HL-60 (cell line): ENCODE data around the gene ZNG1B.
"Not testable (repeated sequence)": the region's sequence is repeated elsewhere in the genome, so short reads cannot be mapped to it uniquely, and the experiment has no call there.

Experiments used
- DNase-seq, 2 experiments: peaks; one replicate each; pipeline ENCODE4 v3.0.0-alpha.2; 2010 to 2020; ENCODE audit warnings: low read depth in 1 of 2, low spot score in 1 of 2
- H3K27ac ChIP-seq: fragments of 250-450 bp; sonication (Bioruptor Pico); replicated peaks from 2 replicates; pipeline ENCODE4 v1.5.1; 2020; ENCODE audit warnings: mild to moderate bottlenecking, moderate library complexity
- H3K27me3 ChIP-seq: fragments of 250-450 bp; sonication (Bioruptor Pico); 2 replicates; pipeline ENCODE4 v1.5.1; 2021; ENCODE audit warnings: mild to moderate bottlenecking, moderate library complexity; ENCODE audit not compliant: insufficient read depth, poor library complexity, severe bottlenecking
- H3K4me3 ChIP-seq: replicated peaks from 2 replicates; pipeline ENCODE4 v1.5.1; 2011; ENCODE audit warnings: mild to moderate bottlenecking, control low read depth, low read length; ENCODE audit not compliant: insufficient read depth
- CTCF ChIP-seq: IDR thresholded peaks from one replicate; pipeline ENCODE4 v1.5.1; 2011; ENCODE audit warnings: low read length, control low read depth, inconsistent platforms; ENCODE audit not compliant: insufficient read depth
- GABPA ChIP-seq: IDR thresholded peaks from 2 replicates; pipeline ENCODE4 v1.6.1; 2012; ENCODE audit warnings: low read depth
- POLR2AphosphoS5 ChIP-seq: IDR thresholded peaks from 2 replicates; pipeline ENCODE4 v1.6.1; 2012; ENCODE audit warnings: low read depth
- REST ChIP-seq: IDR thresholded peaks from 2 replicates; pipeline ENCODE4 v1.6.1; 2012; ENCODE audit warnings: low read depth; ENCODE audit not compliant: insufficient replicate concordance
- SPI1 ChIP-seq: IDR thresholded peaks from 2 replicates; pipeline ENCODE4 v1.6.1; 2012; ENCODE audit warnings: low read depth, mild to moderate bottlenecking, borderline replicate concordance
- long read RNA-seq: library from polyadenylated mRNA; unstranded; transcript quantifications from one replicate; pipeline ENCODE4 v2.0.0, GENCODE V29; 2020

ZNG1B gene
- long read RNA-seq, transcript CBWD2-202 (16 exons, 1,740 nt): major isoform, 85 of 203 reads
- long read RNA-seq, transcript CBWD2-201 (15 exons, 1,812 nt): minor isoform, 57 of 203 reads
- long read RNA-seq, partial matches to known transcripts: 13 of 203 reads
- long read RNA-seq, other reads (novel, unspliced or antisense): 44 of 203 reads

GRCh38 chr2:113437508-113438465 lies at the start of gene ZNG1B:
ZNG1B (plus strand) TSS chr2:113437691; CDS start chr2:113437869, 178 bp downstream.
- peak within 1 kb of the TSS; percentile 53 for H3K4me3 ChIP-seq
- peak within 1 kb of the TSS; percentile 60 for H3K27ac ChIP-seq
- DNase-seq: peak in 1 of 2 experiments; percentile 83
- H3K27me3 ChIP-seq: not testable (repeated sequence)

- no peak for TF ChIP-seq POLR2AphosphoS5
- no peak for TF ChIP-seq REST
- peak; percentile 69; the same call in 1 of the 2 replicates for TF ChIP-seq SPI1
- peak; percentile 63 for TF ChIP-seq CTCF
- no peak for TF ChIP-seq GABPA
- DNase-seq: peak; percentile 76 to 94
- Histone ChIP-seq H3K27me3 (no peaks in the 10 kb centered on the region), H3K27ac (peak overlapping the region; percentile 49), H3K4me3 (no peak overlapping the region)
These were observed 47.2 kb upstream of the ZNG1B start for GRCh38 chr2:113390124-113390849.

GRCh38 chr2:113391073-113391472 lies 46.4 kb upstream of the ZNG1B start:
- H3K4me3 ChIP-seq: no peak overlapping the region
- TF ChIP-seq SPI1 (no peak), REST (no peak), CTCF (no peak), POLR2AphosphoS5 (no peak), GABPA (no peak)
- peak overlapping the region; percentile 49 for H3K27ac ChIP-seq
- no peaks in the 10 kb centered on the region for H3K27me3 ChIP-seq
- DNase-seq: no peak

- Histone ChIP-seq H3K27me3 (no peaks in the 10 kb centered on the region), H3K27ac (no peak overlapping the region), H3K4me3 (no peak overlapping the region)
- no peak for TF ChIP-seq GABPA
- TF ChIP-seq SPI1: no peak
- TF ChIP-seq POLR2AphosphoS5: no peak
- TF ChIP-seq REST: no peak
- TF ChIP-seq CTCF: no peak
- no peak for DNase-seq
These were observed 31.4 kb upstream of the ZNG1B start for GRCh38 chr2:113406114-113406513.
